H9 (cell line): ENCODE data around the gene LRG1. TPM values are rescaled to one million over a fixed set of nuclear protein-coding genes. Genes with fewer than 3 reads are reported as not detected.

Experiments
- DNase-seq: peaks from one replicate; pipeline ENCODE4 v3.0.0-alpha.2; 2017
- H2AFZ ChIP-seq: one replicate; pipeline ENCODE4 v1.6.1; 2013; ENCODE audit warnings: mild to moderate bottlenecking, low read length, control low read depth, moderate library complexity
- H2AK5ac ChIP-seq: 2 replicates; pipeline ENCODE4 v1.6.1; 2013; ENCODE audit warnings: low read length, control low read depth, mixed read lengths; ENCODE audit not compliant: insufficient read length
- H2BK120ac ChIP-seq: one replicate; pipeline ENCODE4 v1.6.1; 2013; ENCODE audit warnings: low read depth, mild to moderate bottlenecking, low read length, control low read depth, inconsistent platforms; ENCODE audit not compliant: poor library complexity, severe bottlenecking
- H2BK12ac ChIP-seq: 2 replicates; pipeline ENCODE4 v1.6.1; 2013; ENCODE audit warnings: low read length, control low read depth, mixed read lengths, low read depth; ENCODE audit not compliant: insufficient read length
- H2BK15ac ChIP-seq: 2 replicates; pipeline ENCODE4 v1.6.1; 2013; ENCODE audit warnings: low read depth, low read length, control low read depth
- H2BK20ac ChIP-seq: one replicate; pipeline ENCODE4 v1.6.1; 2013; ENCODE audit warnings: low read depth, mild to moderate bottlenecking, low read length, control low read depth, inconsistent platforms; ENCODE audit not compliant: poor library complexity, severe bottlenecking
- H2BK5ac ChIP-seq: 2 replicates; pipeline ENCODE4 v1.6.1; 2013; ENCODE audit warnings: low read length, control low read depth, mixed read lengths; ENCODE audit not compliant: insufficient read length
- H3K14ac ChIP-seq: 2 replicates; pipeline ENCODE4 v1.6.1; 2013; ENCODE audit warnings: low read length, control low read depth; ENCODE audit not compliant: insufficient read depth
- H3K18ac ChIP-seq: 2 replicates; pipeline ENCODE4 v1.6.1; 2013; ENCODE audit warnings: low read depth, mild to moderate bottlenecking, mixed read lengths, low read length, control low read depth; ENCODE audit not compliant: insufficient read length
- H3K23ac ChIP-seq: 2 replicates; pipeline ENCODE4 v1.6.1; 2013; ENCODE audit warnings: low read length, control low read depth, mixed read lengths, low read depth; ENCODE audit not compliant: insufficient read length
- H3K23me2 ChIP-seq: 2 replicates; pipeline ENCODE4 v1.6.1; 2013; ENCODE audit warnings: low read depth, mild to moderate bottlenecking, mixed read lengths, low read length, control low read depth; ENCODE audit not compliant: insufficient read length, poor library complexity, severe bottlenecking
- H3K27ac ChIP-seq: 2 replicates; pipeline ENCODE4 v1.5.1; 2013; ENCODE audit warnings: low read length, control low read depth, mixed read lengths, low read depth; ENCODE audit not compliant: insufficient read length
- H3K27me3 ChIP-seq: 2 replicates; pipeline ENCODE4 v1.6.1; 2013; ENCODE audit warnings: low read length, control low read depth, inconsistent platforms; ENCODE audit not compliant: insufficient read depth
- H3K4ac ChIP-seq: 2 replicates; pipeline ENCODE4 v1.6.1; 2013; ENCODE audit warnings: low read depth, mild to moderate bottlenecking, control low read depth, inconsistent platforms, low read length, moderate library complexity
- H3K4me1 ChIP-seq: 2 replicates; pipeline ENCODE4 v1.6.1; 2013; ENCODE audit warnings: low read length, control low read depth, inconsistent platforms; ENCODE audit not compliant: insufficient read depth
- H3K4me2 ChIP-seq: 2 replicates; pipeline ENCODE4 v1.6.1; 2013; ENCODE audit warnings: low read length, control low read depth, mixed read lengths; ENCODE audit not compliant: insufficient read length, insufficient read depth
- H3K56ac ChIP-seq: 2 replicates; pipeline ENCODE4 v1.6.1; 2013; ENCODE audit warnings: low read depth, mild to moderate bottlenecking, mixed read lengths, low read length, control low read depth; ENCODE audit not compliant: insufficient read length
- H3K79me1 ChIP-seq: 2 replicates; pipeline ENCODE4 v1.6.1; 2013; ENCODE audit warnings: low read depth, mild to moderate bottlenecking, moderate library complexity, low read length, control low read depth, inconsistent platforms; ENCODE audit not compliant: insufficient read depth, poor library complexity, severe bottlenecking
- H3K79me2 ChIP-seq: 2 replicates; pipeline ENCODE4 v1.6.1; 2013; ENCODE audit warnings: low read length, control low read depth, inconsistent platforms; ENCODE audit not compliant: insufficient read depth
- H3K9ac ChIP-seq: 2 replicates; pipeline ENCODE4 v1.6.1; 2013; ENCODE audit warnings: low read length, control low read depth, mixed read lengths; ENCODE audit not compliant: insufficient read length; ENCODE audit errors: extremely low read depth
- H3K9me3 ChIP-seq: one replicate; pipeline ENCODE4 v1.6.1; 2013; ENCODE audit warnings: low read depth, low read length, inconsistent platforms; ENCODE audit not compliant: control insufficient read depth
- H3T11ph ChIP-seq: one replicate; pipeline ENCODE4 v1.6.1; 2013; ENCODE audit warnings: mild to moderate bottlenecking, low read length, control low read depth, inconsistent platforms
- H4K20me1 ChIP-seq: one replicate; pipeline ENCODE4 v1.6.1; 2013; ENCODE audit not compliant: control insufficient read depth, insufficient read length, insufficient read depth
- H4K5ac ChIP-seq: 2 replicates; pipeline ENCODE4 v1.6.1; 2013; ENCODE audit warnings: low read depth, mild to moderate bottlenecking, mixed read lengths, low read length, control low read depth; ENCODE audit not compliant: insufficient read length
- H4K8ac ChIP-seq: replicated peaks from 2 replicates; pipeline ENCODE4 v1.6.1; 2013; ENCODE audit warnings: low read length, control low read depth, mixed read lengths, low read depth; ENCODE audit not compliant: insufficient read length
- H4K91ac ChIP-seq: 2 replicates; pipeline ENCODE4 v1.6.1; 2013; ENCODE audit warnings: low read depth, mild to moderate bottlenecking, moderate library complexity, mixed read lengths, low read length, control low read depth; ENCODE audit not compliant: insufficient read length
- H3K27ac Mint-ChIP-seq, 3 experiments: 2 replicates in 2 of 3; 3 replicates in 1 of 3; pipeline ENCODE4 v1.8.0; 2020 to 2021; ENCODE audit warnings: mixed read lengths in 3 of 3, mild to moderate bottlenecking in 1 of 3, moderate library complexity in 1 of 3
- H3K27me3 Mint-ChIP-seq: 2 replicates; pipeline ENCODE4 v1.8.0; 2021; ENCODE audit warnings: low read depth, mild to moderate bottlenecking, moderate library complexity, mixed read lengths
- H3K36me3 Mint-ChIP-seq, 3 experiments: 2 replicates in 2 of 3; 3 replicates in 1 of 3; pipeline ENCODE4 v1.8.0; 2020 to 2021; ENCODE audit warnings: low read depth in 3 of 3, mixed read lengths in 3 of 3; ENCODE audit not compliant: insufficient read depth in 1 of 3
- H3K4me1 Mint-ChIP-seq, 2 experiments: 2 replicates each; pipeline ENCODE4 v1.8.0; 2020; ENCODE audit warnings: mixed read lengths in 2 of 2
- H3K4me3 Mint-ChIP-seq, 2 experiments: 2 replicates in 1 of 2; 3 replicates in 1 of 2; pipeline ENCODE4 v1.8.0; 2020 to 2021; ENCODE audit warnings: mild to moderate bottlenecking in 2 of 2, mixed read lengths in 2 of 2, moderate library complexity in 1 of 2
- H3K9me3 Mint-ChIP-seq, 2 experiments: 2 replicates in 1 of 2; 3 replicates in 1 of 2; pipeline ENCODE4 v1.8.0; 2020; ENCODE audit warnings: mild to moderate bottlenecking in 2 of 2, mixed read lengths in 2 of 2, moderate library complexity in 1 of 2
- CTCF ChIP-seq: fragments of 200-600 bp; sonication (generic); conservative IDR thresholded peaks from 3 replicates; pipeline ENCODE4 v1.8.0; 2021; ENCODE audit warnings: antibody characterized with exemption, mild to moderate bottlenecking
- WGBS: extraction: QIAGEN DNeasy Blood & Tissue Kit; methylation state at CpG from one replicate; pipeline ENCODE4 v1.1.7; 2013; ENCODE audit warnings: missing lambda C conversion rate, low lambda C conversion rate, mixed read lengths; ENCODE audit not compliant: insufficient read length; ENCODE audit errors: extremely low coverage; 5-methylcytosine and 5-hydroxymethylcytosine counted together
- total RNA-seq: library from RNA; stranded (reverse); gene quantifications from 2 replicates; pipeline ENCODE4 v1.2.1, GENCODE V29; 2021

LRG1 gene
- total RNA-seq, 1 experiment from 2014 or later: 0.24 TPM

- no peak for TF ChIP-seq CTCF
- Histone ChIP-seq H2BK120ac (no peak overlapping the region), H2AFZ (no peak overlapping the region), H3K9me3 (no peaks in the 10 kb centered on the region), H4K20me1 (no peaks in the 10 kb centered on the region), H4K91ac (no peak overlapping the region), H3K27ac (no peak overlapping the region), H2BK20ac (no peak overlapping the region), H3K4ac (no peak overlapping the region), H2AK5ac (no peak overlapping the region), H3K79me1 (no peaks in the 10 kb centered on the region), H3K14ac (no peak overlapping the region), H3K18ac (no peak overlapping the region), H3T11ph (no peak overlapping the region), H2BK5ac (no peak overlapping the region), H3K56ac (no peak overlapping the region), H4K5ac (no peak overlapping the region), H3K4me1 (no peaks in the 10 kb centered on the region), H3K23ac (no peak overlapping the region), H2BK15ac (no peak overlapping the region), H2BK12ac (no peak overlapping the region), H3K4me2 (no peak overlapping the region), H3K9ac (no peak overlapping the region), H3K79me2 (no peaks in the 10 kb centered on the region), H3K23me2 (peaks cover 2% of the 10 kb centered on the region), H3K27me3 (peaks cover 3% of the 10 kb centered on the region; the same call in 1 of the 2 replicates), H4K8ac (no peak overlapping the region)
- WGBS: no CpG with 5 or more reads among the region's 27 CpGs
- Mint-ChIP-seq H3K4me1 (no peaks in the 10 kb centered on the region), H3K36me3 (peaks cover 0 to 9% (median 1%) of the 10 kb centered on the region in 3 experiments; a peak in 4 of 7 replicates), H3K4me3 (no peak overlapping the region), H3K9me3 (no peaks in the 10 kb centered on the region), H3K27ac (no peak overlapping the region), H3K27me3 (peaks cover 90% of the 10 kb centered on the region)
- DNase-seq: no peak
Observed at GRCh38 chr19:4511300-4512054, 28.4 kb downstream of the LRG1 start.
